ENCODE data around the gene FAM221B.

Gene FAM221B

GRCh38 chr9:35792024-35792813, 36.3 kb downstream of the FAM221B start:
- DNase-seq (ENCODE audit: low read depth in 2 of 3, low spot score in 2 of 3) = no peak

- DNase-seq (ENCODE audit: low read depth in 2 of 3, low spot score in 2 of 3) = no peak
These were observed 37.1 kb downstream of the FAM221B start, which contains the start of gene NPR2 for GRCh38 chr9:35791297-35791921. NPR2 (plus strand) TSS chr9:35791591; CDS start chr9:35792409, 818 bp downstream.

DNA sequence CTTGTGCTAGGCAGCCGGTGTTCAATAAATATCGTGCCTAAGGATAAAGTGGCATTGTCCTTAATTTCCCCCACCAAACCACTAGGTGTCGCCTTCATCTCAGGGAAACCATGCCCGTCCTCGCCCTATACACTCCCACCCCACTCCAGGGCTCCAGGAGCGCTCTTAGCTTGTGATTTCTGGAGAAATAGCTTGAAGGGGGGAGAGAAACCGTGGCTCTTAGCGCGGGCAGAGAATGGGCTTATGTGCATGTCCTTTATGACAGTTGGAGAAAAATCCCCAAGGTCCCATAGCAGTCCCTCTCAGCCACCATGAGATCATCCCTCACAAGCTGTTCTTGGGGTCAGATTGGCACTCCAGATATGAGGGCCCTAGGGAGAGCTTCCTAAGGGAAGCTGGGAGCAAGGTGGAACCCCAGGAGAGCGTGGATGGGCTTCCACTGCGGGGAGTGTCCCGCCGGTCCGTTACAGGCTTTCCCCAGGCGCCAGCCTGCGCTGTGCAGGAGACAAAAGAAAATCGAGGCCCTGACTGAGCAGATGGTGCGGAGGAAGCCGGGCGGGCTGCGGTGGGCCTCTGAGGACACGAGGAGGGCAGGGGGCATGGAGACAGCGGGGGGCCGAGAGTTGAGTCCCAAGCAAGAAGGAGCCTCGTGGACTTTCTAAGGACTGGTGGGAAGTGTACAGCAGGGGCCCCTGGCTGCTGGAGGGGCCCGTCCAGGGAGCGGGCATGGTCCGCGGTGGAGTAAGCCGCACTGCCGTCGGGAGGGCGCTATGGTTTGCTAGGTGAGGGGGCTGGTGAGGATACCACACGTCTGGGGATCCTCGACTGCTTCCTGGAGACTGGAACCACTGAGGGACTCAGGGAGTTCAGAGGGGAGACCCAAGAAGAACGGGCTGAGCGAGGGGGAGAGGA, 37.9 kb downstream of the FAM221B start:
- peak in 1 of 3 experiments; percentile 23 for DNase-seq (ENCODE audit: low read depth in 2 of 3, low spot score in 2 of 3)

DNA sequence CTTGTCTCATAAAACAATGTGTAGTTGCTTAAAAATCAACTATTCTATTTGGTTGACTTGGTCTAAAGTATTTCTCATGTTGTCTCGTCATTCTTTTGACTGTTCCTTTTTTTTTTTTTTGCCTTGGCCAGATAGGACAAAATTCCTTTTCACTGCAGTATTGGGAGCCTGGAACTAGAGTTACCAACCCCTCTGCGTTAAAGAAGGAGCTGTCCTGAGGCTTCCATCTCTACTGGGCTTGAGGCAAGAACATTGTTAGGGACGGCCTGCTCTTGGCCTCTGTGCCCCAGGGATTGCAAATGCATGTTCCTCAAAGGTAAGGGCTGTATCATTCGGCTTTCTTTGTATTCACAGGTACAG, 38.5 kb downstream of the FAM221B start:
- DNase-seq (ENCODE audit: low read depth in 2 of 3, low spot score in 2 of 3) = no peak

DNA sequence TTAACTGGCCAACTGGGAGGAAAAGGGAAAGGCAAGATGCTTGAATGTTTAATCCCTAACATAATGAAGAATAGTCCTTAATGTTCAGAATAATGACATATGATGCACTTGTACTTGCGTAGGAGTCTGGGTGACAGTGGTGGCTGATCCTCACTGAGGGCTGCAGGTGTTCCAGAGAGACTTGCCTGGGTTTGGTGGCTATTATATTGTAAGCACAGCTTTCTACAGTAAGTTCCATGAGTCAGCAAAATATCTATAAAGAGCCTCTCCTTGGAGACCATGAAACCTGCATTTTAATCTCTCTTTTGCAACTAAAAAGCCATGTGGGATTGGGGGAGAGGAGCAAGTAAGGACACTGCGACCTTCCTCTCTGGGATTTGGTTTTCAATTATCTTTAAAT, 39.0 kb downstream of the FAM221B start:
- DNase-seq (ENCODE audit: low read depth in 2 of 3, low spot score in 2 of 3) = no peak

DNA sequence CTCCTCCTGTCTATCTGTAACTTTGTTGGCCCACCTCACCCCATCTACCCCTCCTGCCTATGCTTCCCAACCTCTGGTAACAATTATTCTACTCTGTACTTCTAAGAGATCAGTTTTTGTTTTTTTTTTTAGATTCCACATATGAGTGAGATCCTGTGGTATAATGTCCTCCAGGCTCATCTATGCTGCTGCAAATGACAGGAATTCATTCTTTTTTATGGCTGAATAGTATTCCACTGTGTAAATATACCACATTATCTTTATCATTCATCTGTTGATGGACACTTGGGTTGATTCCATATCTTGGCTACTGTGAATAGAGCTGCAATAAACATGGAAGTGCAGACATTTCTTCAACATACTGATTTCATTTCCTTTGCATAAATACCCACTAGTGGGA, 45.1 kb downstream of the FAM221B start:
- no peak for DNase-seq (ENCODE audit: low read depth in 2 of 3, low spot score in 2 of 3)

- no peak for DNase-seq (ENCODE audit: low read depth in 2 of 3, low spot score in 2 of 3)
These were observed 47.5 kb downstream of the FAM221B start for GRCh38 chr9:35781066-35781465.

GRCh38 chr9:35778496-35778895, 50.0 kb downstream of the FAM221B start:
- DNase-seq (ENCODE audit: low read depth in 2 of 3, low spot score in 2 of 3) = no peak

DNA sequence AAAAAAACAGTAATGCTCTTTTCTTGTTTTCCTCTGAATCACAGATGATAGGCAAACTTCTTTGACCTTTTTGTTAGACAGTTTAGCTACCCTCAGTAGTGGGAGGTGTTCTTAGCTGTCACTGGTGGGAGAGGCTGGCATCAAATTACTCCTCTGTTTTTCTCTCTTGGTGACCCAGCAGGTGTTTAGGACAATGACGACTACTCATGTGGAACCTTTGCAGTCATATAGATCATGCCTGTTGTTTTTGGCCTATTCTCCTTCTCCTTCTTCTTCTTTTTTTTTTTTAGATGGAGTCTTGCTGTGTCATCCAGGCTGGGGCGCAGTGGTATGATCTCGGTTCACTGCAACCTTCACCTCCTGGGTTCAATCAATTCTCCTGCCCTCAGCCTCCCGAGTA, 52.5 kb downstream of the FAM221B start:
- DNase-seq (ENCODE audit: low read depth in 2 of 3, low spot score in 2 of 3) = no peak

DNA sequence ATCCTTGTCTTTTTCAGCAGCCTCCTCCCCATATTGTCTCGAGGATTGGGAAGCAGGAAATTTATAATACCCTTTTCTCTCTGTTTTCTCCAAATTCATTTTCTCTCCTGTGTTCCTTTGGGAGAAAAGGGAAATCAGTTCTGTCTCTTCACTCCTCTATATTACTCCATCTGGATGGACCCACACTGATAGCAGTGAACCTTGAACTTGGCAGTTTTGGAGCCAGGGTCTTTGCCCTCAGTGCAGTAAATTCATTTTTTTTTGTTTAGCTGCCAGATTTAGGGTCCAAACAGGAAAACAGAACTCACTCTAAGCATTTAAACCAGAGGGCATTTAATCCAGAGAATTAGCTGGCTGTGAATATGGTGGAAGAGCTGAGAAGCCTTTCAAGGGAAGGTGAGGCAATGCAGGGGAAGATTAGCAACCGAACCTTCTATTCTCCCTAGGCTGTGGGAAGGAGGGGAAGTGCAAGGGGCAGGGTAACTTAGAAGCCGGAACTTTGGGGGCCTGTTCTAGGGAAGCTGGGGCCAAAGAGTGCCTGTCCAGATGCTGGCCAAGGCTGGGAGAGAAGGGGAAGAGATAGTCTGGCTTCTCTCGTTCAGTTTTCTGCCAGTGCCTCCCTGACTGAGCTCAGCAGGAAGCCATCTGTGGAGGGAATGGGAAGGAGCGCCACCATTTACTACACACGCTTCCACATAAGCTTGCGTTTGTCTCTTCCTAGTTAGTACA, 53.5 kb downstream of the FAM221B start:
- DNase-seq (ENCODE audit: low read depth in 2 of 3, low spot score in 2 of 3) = no peak

DNA sequence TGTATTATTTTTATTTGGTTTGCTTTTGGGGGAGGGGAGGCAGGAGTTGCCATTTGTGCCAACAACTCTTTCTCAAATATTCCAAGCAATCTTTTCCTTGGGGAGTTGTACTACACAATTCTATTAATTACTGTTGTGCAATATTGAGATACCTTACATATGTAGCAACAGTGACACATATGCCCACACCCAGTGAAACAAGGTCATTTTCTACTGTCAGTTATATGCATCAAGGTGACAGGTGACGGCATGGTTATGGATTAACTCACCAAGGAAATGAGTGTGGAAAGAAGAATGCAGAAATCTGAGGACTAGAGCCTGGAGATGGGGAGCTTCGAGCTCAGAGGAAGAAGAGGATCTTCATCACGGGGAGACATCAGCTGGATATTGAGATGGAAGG, 56.6 kb downstream of the FAM221B start:
- DNase-seq (ENCODE audit: low read depth in 2 of 3, low spot score in 2 of 3) = no peak

DNA sequence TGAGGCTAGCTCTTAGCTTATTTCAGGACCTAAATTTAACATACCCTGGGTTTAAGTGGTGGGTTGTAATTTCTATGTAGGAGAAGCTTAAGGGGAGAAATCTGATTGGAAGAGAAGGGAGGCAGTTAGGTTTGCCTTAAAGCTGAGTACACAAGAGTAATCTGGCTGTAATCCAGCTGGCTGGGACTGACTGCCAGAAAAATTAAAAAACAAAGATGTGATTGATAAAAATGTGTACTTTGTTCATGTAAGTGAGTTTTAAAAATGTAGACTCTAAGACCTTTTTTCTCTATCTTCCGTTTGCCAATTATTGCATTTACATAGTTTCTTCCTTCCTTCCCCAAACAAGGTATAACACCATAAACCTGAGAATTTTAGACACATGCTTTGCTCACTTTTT, 57.0 kb downstream of the FAM221B start:
- no peak for DNase-seq (ENCODE audit: low read depth in 2 of 3, low spot score in 2 of 3)

- DNase-seq (ENCODE audit: low read depth in 2 of 3, low spot score in 2 of 3) = no peak
These were observed 57.5 kb downstream of the FAM221B start for GRCh38 chr9:35771075-35771433.

- no peak for DNase-seq (ENCODE audit: low read depth in 2 of 3, low spot score in 2 of 3)
These were observed 58.8 kb downstream of the FAM221B start for GRCh38 chr9:35769763-35770162.

DNA sequence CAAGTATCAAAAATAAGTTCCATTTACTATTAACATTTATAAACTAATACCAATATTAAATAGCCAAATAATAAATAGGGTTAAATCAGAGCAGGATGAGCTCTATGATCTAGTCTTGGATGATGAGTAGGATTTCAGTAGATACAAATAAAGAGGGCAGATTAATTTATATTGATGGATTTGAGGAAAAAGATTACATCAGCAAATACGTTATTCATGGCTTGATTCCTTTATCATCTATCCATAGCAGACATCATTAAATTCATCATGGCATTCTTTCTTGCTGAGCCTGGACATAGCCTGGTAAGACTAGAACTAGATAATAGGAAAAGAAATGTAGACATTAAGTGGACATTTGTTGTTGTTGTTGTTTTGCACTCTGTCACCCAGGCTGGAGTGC, 61.1 kb downstream of the FAM221B start:
- DNase-seq (ENCODE audit: low read depth in 2 of 3, low spot score in 2 of 3) = no peak

GRCh38 chr9:35766997-35767396, 61.5 kb downstream of the FAM221B start:
- DNase-seq (ENCODE audit: low read depth in 2 of 3, low spot score in 2 of 3) = no peak
